ENCODE results near the gene UPF2. TPM values are rescaled to one million over a fixed set of nuclear protein-coding genes. Genes with fewer than 3 reads are reported as not detected.

The UPF2 gene
- polyA plus RNA-seq, 3 donors: 2.7 to 6.7 (median 4.3) TPM

GRCh38 chr10:12050528-12050927, 7.9 kb upstream of the UPF2 start:
- no peak overlapping the region for H3K4me3 ChIP-seq (replicated peaks in 1 of 3; ENCODE audit: low read depth in 2 of 3, low read length in 3 of 3)
- H4K20me1 ChIP-seq (ENCODE audit: insufficient read depth, low read length): no peaks in the 10 kb centered on the region
- no peaks in the 10 kb centered on the region for H3K79me2 ChIP-seq (ENCODE audit: insufficient read depth, low read length)
- Mint-ChIP-seq H3K36me3 (peaks cover 0 to 2% of the 10 kb centered on the region in 2 donors), H3K9me3 (peaks cover 0 to 3% (median 0%) of the 10 kb centered on the region in 7 donors), H3K4me1 (peaks cover 32% of the 10 kb centered on the region), H3K27ac (peak overlapping the region in 4 of 7 donors; percentile 45 to 86 (median 82)), H3K27me3 (ENCODE audit: low read depth in 3 of 3) (peaks cover 0 to 2% (median 0%) of the 10 kb centered on the region in 3 donors), H3K4me3 (no peak overlapping the region)
- H3K4me2 ChIP-seq (replicated peaks; ENCODE audit: extremely low read depth, low read length, poor library complexity, severe bottlenecking): no peak overlapping the region
- no peaks in the 10 kb centered on the region for H3K9me3 ChIP-seq (replicated peaks in 1 of 2; ENCODE audit: control insufficient read depth in 1 of 2, insufficient read depth in 1 of 2, low read length in 2 of 2)
- peaks cover 37 to 43% of the 10 kb centered on the region in 2 donors for H3K4me1 ChIP-seq (ENCODE audit: control insufficient read depth in 1 of 2, insufficient read depth in 2 of 2, low read length in 2 of 2)
- no peaks in the 10 kb centered on the region for H3K36me3 ChIP-seq (replicated peaks in 1 of 2; ENCODE audit: control insufficient read depth in 1 of 2, insufficient read depth in 2 of 2, low read length in 2 of 2)
- H3K27ac ChIP-seq (ENCODE audit: low read depth in 1 of 2, low read length in 2 of 2): peak overlapping the region; percentile 16 to 73
- H2AFZ ChIP-seq (ENCODE audit: insufficient read depth, low read depth, low read length, poor library complexity, severe bottlenecking): peak overlapping the region; percentile 44
- DNase-seq: no peak
- no peak for TF ChIP-seq CTCF (IDR thresholded peaks at IDR 0.05)
- H3K27me3 ChIP-seq (ENCODE audit: control insufficient read depth in 2 of 2, insufficient read depth in 2 of 2, low read length in 2 of 2): no peaks in the 10 kb centered on the region
- intact Hi-C loops (cut with micrococcal nuclease): no loop called here
- no peak overlapping the region for H3K9ac ChIP-seq (ENCODE audit: insufficient read depth, low read length, poor library complexity, severe bottlenecking)

- no peaks in the 10 kb centered on the region for H3K27me3 ChIP-seq (ENCODE audit: control insufficient read depth in 2 of 2, insufficient read depth in 2 of 2, low read length in 2 of 2)
- H3K9ac ChIP-seq (ENCODE audit: insufficient read depth, low read length, poor library complexity, severe bottlenecking): no peak overlapping the region
- no peak for DNase-seq
- no peak overlapping the region for H3K27ac Mint-ChIP-seq
- peaks cover 31% of the 10 kb centered on the region for H3K4me1 Mint-ChIP-seq
- H3K9me3 Mint-ChIP-seq: peaks cover 0 to 3% (median 0%) of the 10 kb centered on the region in 7 donors
- no peaks in the 10 kb centered on the region for H3K27me3 Mint-ChIP-seq (ENCODE audit: low read depth in 3 of 3)
- H3K27ac ChIP-seq (ENCODE audit: low read depth in 1 of 2, low read length in 2 of 2): no peak overlapping the region
- H3K4me2 ChIP-seq (replicated peaks; ENCODE audit: extremely low read depth, low read length, poor library complexity, severe bottlenecking): no peak overlapping the region
- H3K4me3 Mint-ChIP-seq: no peak overlapping the region
- H3K9me3 ChIP-seq (replicated peaks in 1 of 2; ENCODE audit: control insufficient read depth in 1 of 2, insufficient read depth in 1 of 2, low read length in 2 of 2): no peaks in the 10 kb centered on the region
- H3K36me3 Mint-ChIP-seq: peaks cover 0 to 2% of the 10 kb centered on the region in 2 donors
- no peak for TF ChIP-seq CTCF (IDR thresholded peaks at IDR 0.05)
- H3K4me1 ChIP-seq (ENCODE audit: control insufficient read depth in 1 of 2, insufficient read depth in 2 of 2, low read length in 2 of 2): peaks cover 32 to 39% of the 10 kb centered on the region in 2 donors
- H3K79me2 ChIP-seq (ENCODE audit: insufficient read depth, low read length): no peaks in the 10 kb centered on the region
- no peaks in the 10 kb centered on the region for H4K20me1 ChIP-seq (ENCODE audit: insufficient read depth, low read length)
- WGBS (ENCODE audit: insufficient coverage): 96% methylated on average over 4 of the region's 8 CpGs
- H2AFZ ChIP-seq (ENCODE audit: insufficient read depth, low read depth, low read length, poor library complexity, severe bottlenecking): no peak overlapping the region
- no peaks in the 10 kb centered on the region for H3K36me3 ChIP-seq (replicated peaks in 1 of 2; ENCODE audit: control insufficient read depth in 1 of 2, insufficient read depth in 2 of 2, low read length in 2 of 2)
- intact Hi-C loops (cut with micrococcal nuclease): loop anchor here in 1 of 2 donors (10.0 kb wide), 1 partner anchor 146 kb away; the partner anchor contains the start of genes CDC123 and NUDT5
- H3K4me3 ChIP-seq (replicated peaks in 1 of 3; ENCODE audit: low read depth in 2 of 3, low read length in 3 of 3): no peak overlapping the region
Observed at GRCh38 chr10:12048547-12048946, 5.9 kb upstream of the UPF2 start.
